DOHH2 (cell line): Measurements from ENCODE around the gene KLF9.

ENCODE experiments used
- H3F3A ChIP-seq: fragments of 200-600 bp; sonication (generic), shearing (Covaris generic); 2 replicates; pipeline ENCODE4 v1.6.0; 2016; ENCODE audit warnings: antibody characterized with exemption, mild to moderate bottlenecking; ENCODE audit not compliant: control insufficient read depth, insufficient read depth
- H3K27ac ChIP-seq: fragments of 200-600 bp; sonication (generic); 2 replicates; pipeline ENCODE4 v1.5.1; 2014; ENCODE audit warnings: low read depth, mild to moderate bottlenecking, low read length, moderate library complexity
- H3K27me3 ChIP-seq: fragments of 200-600 bp; sonication (generic); 2 replicates; pipeline ENCODE4 v1.6.1; 2014; ENCODE audit warnings: mild to moderate bottlenecking, low read length, mixed read lengths; ENCODE audit not compliant: control insufficient read depth
- H3K36me3 ChIP-seq: fragments of 200-600 bp; sonication (generic); 2 replicates; pipeline ENCODE4 v1.6.1; 2014; ENCODE audit warnings: mild to moderate bottlenecking, low read length, moderate library complexity, mixed read lengths; ENCODE audit not compliant: control insufficient read depth
- H3K4me1 ChIP-seq: fragments of 200-600 bp; sonication (generic); 2 replicates; pipeline ENCODE4 v1.6.1; 2014; ENCODE audit warnings: mild to moderate bottlenecking, low read length, mixed read lengths; ENCODE audit not compliant: control insufficient read depth
- H3K4me2 ChIP-seq: fragments of 200-600 bp; sonication (generic); 2 replicates; pipeline ENCODE4 v1.6.0; 2014; ENCODE audit warnings: mild to moderate bottlenecking, low read length, moderate library complexity
- H3K4me3 ChIP-seq: fragments of 200-600 bp; sonication (generic); 2 replicates; pipeline ENCODE4 v1.5.1; 2014; ENCODE audit warnings: mild to moderate bottlenecking, low read length, mixed read lengths
- H3K79me2 ChIP-seq: fragments of 200-600 bp; sonication (generic); 2 replicates; pipeline ENCODE4 v1.6.1; 2014; ENCODE audit warnings: mild to moderate bottlenecking, low read length, mixed read lengths; ENCODE audit not compliant: control insufficient read depth
- H3K9me2 ChIP-seq: fragments of 200-600 bp; sonication (generic); replicated peaks from 2 replicates; pipeline ENCODE4 v1.6.1; 2014; ENCODE audit warnings: mild to moderate bottlenecking, low read length, mixed read lengths; ENCODE audit not compliant: control insufficient read depth
- H3K9me3 ChIP-seq: fragments of 200-600 bp; sonication (generic); 2 replicates; pipeline ENCODE4 v1.6.1; 2014; ENCODE audit warnings: antibody characterized with exemption, low read length, mixed read lengths; ENCODE audit not compliant: control insufficient read depth, insufficient read depth
- H4K20me1 ChIP-seq: fragments of 200-600 bp; sonication (generic); 2 replicates; pipeline ENCODE4 v1.6.0; 2014; ENCODE audit warnings: low read depth, mild to moderate bottlenecking, antibody characterized with exemption, low read length, moderate library complexity; ENCODE audit not compliant: control insufficient read depth, insufficient read depth
- EZH2phosphoT487 ChIP-seq: fragments of 200-600 bp; sonication (generic); IDR thresholded peaks from 2 replicates; pipeline ENCODE4 v1.6.1; 2017; ENCODE audit warnings: borderline replicate concordance, mild to moderate bottlenecking, antibody characterized with exemption, low read length, moderate library complexity, mixed read lengths
- TF ChIP-seq, protein P1 (sequence below): fragments of 200-600 bp; sonication (generic); IDR thresholded peaks from one replicate; pipeline ENCODE4 v1.5.1; 2014; ENCODE audit warnings: antibody characterized with exemption, mild to moderate bottlenecking, low read depth, low read length; ENCODE audit not compliant: poor library complexity, severe bottlenecking

The KLF9 gene

DNA sequence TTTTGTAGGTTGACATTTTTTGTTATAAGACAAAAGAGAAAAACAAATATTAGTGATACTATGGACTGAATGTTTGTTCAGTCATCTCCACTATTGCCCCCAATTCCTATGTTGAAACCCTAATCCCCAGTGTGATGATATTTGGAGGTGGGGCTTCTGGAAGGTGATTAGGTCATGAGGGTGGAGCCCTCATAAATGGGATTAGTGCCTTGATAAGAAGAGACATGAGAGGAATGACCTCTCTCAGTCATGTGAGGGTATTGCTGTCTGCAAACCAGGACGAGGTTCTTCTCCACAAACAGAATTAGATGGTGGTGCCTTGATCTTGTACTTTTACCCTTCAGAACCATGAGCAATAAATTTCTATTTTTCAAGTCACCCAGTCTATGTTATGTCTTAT lies 34.5 kb upstream of the KLF9 start:
- no peaks in the 10 kb centered on the region for H3K4me1 ChIP-seq
- no peak overlapping the region for H3K4me3 ChIP-seq
- H3K9me3 ChIP-seq, result no peaks in the 10 kb centered on the region
- H3K27ac ChIP-seq, result no peak overlapping the region
- peaks cover 7% of the 10 kb centered on the region for H3K27me3 ChIP-seq
- H4K20me1 ChIP-seq, result no peaks in the 10 kb centered on the region
- no peak overlapping the region for H3K4me2 ChIP-seq
- no peaks in the 10 kb centered on the region for H3K79me2 ChIP-seq
- no peaks in the 10 kb centered on the region for H3K9me2 ChIP-seq
- H3F3A ChIP-seq, result no peaks in the 10 kb centered on the region
- TF ChIP-seq, protein P1, sequence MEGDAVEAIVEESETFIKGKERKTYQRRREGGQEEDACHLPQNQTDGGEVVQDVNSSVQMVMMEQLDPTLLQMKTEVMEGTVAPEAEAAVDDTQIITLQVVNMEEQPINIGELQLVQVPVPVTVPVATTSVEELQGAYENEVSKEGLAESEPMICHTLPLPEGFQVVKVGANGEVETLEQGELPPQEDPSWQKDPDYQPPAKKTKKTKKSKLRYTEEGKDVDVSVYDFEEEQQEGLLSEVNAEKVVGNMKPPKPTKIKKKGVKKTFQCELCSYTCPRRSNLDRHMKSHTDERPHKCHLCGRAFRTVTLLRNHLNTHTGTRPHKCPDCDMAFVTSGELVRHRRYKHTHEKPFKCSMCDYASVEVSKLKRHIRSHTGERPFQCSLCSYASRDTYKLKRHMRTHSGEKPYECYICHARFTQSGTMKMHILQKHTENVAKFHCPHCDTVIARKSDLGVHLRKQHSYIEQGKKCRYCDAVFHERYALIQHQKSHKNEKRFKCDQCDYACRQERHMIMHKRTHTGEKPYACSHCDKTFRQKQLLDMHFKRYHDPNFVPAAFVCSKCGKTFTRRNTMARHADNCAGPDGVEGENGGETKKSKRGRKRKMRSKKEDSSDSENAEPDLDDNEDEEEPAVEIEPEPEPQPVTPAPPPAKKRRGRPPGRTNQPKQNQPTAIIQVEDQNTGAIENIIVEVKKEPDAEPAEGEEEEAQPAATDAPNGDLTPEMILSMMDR, result no peak
- no peak for TF ChIP-seq EZH2phosphoT487
- H3K36me3 ChIP-seq, result no peaks in the 10 kb centered on the region

- no peaks in the 10 kb centered on the region for H4K20me1 ChIP-seq
- no peaks in the 10 kb centered on the region for H3K9me3 ChIP-seq
- no peaks in the 10 kb centered on the region for H3K9me2 ChIP-seq
- H3F3A ChIP-seq, result no peaks in the 10 kb centered on the region
- no peak overlapping the region for H3K4me3 ChIP-seq
- no peaks in the 10 kb centered on the region for H3K79me2 ChIP-seq
- no peak overlapping the region for H3K27ac ChIP-seq
- no peaks in the 10 kb centered on the region for H3K36me3 ChIP-seq
- TF ChIP-seq EZH2phosphoT487, result no peak
- TF ChIP-seq, protein P1, result no peak
- no peaks in the 10 kb centered on the region for H3K4me1 ChIP-seq
- no peak overlapping the region for H3K4me2 ChIP-seq
- peaks cover 7% of the 10 kb centered on the region for H3K27me3 ChIP-seq
Measured at GRCh38 chr9:70444904-70445303, 30.4 kb upstream of the KLF9 start.

DNA sequence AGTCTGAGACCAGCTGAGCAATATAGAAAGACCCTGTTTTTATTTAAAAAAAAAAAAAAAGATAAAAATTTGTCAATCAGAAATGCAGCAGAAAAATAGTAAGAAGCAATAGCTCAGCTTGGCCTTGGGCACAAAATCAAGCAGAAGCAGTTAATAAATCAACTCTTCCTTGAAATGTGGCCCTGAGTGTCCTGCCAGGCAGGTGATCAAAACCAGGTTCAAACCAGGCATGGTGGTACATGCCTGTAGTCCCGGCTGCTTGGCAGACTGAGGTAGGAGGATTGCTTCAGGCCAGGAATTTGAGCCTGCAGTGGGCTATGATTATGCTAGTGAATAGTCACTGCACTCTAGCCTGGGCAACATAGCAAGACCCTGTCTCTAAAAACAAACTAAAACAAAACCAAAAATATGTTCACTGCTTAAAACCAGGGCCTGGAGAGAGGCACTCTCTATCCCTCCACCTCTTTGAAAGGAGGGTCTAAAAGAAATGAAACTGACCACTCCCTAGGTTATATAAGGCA lies 27.9 kb upstream of the KLF9 start:
- Histone ChIP-seq H3K27ac (no peak overlapping the region), H3K9me3 (no peaks in the 10 kb centered on the region), H3K36me3 (no peaks in the 10 kb centered on the region), H3F3A (no peaks in the 10 kb centered on the region), H3K79me2 (no peaks in the 10 kb centered on the region), H3K4me3 (no peak overlapping the region), H3K27me3 (peaks cover 16% of the 10 kb centered on the region), H4K20me1 (no peaks in the 10 kb centered on the region), H3K9me2 (no peaks in the 10 kb centered on the region), H3K4me2 (no peak overlapping the region), H3K4me1 (no peaks in the 10 kb centered on the region)
- TF ChIP-seq, protein P1, result no peak
- TF ChIP-seq EZH2phosphoT487, result no peak
